DOHH2 (cell line): ENCODE data around the gene DNPEP.

Experiments
- H3F3A ChIP-seq: fragments of 200-600 bp; sonication (generic), shearing (Covaris generic); 2 replicates; pipeline ENCODE4 v1.6.0; 2016; ENCODE audit warnings: antibody characterized with exemption, mild to moderate bottlenecking; ENCODE audit not compliant: control insufficient read depth, insufficient read depth
- H3K27ac ChIP-seq: fragments of 200-600 bp; sonication (generic); 2 replicates; pipeline ENCODE4 v1.5.1; 2014; ENCODE audit warnings: low read depth, mild to moderate bottlenecking, low read length, moderate library complexity
- H3K27me3 ChIP-seq: fragments of 200-600 bp; sonication (generic); 2 replicates; pipeline ENCODE4 v1.6.1; 2014; ENCODE audit warnings: mild to moderate bottlenecking, low read length, mixed read lengths; ENCODE audit not compliant: control insufficient read depth
- H3K36me3 ChIP-seq: fragments of 200-600 bp; sonication (generic); 2 replicates; pipeline ENCODE4 v1.6.1; 2014; ENCODE audit warnings: mild to moderate bottlenecking, low read length, moderate library complexity, mixed read lengths; ENCODE audit not compliant: control insufficient read depth
- H3K4me1 ChIP-seq: fragments of 200-600 bp; sonication (generic); 2 replicates; pipeline ENCODE4 v1.6.1; 2014; ENCODE audit warnings: mild to moderate bottlenecking, low read length, mixed read lengths; ENCODE audit not compliant: control insufficient read depth
- H3K4me2 ChIP-seq: fragments of 200-600 bp; sonication (generic); 2 replicates; pipeline ENCODE4 v1.6.0; 2014; ENCODE audit warnings: mild to moderate bottlenecking, low read length, moderate library complexity
- H3K4me3 ChIP-seq: fragments of 200-600 bp; sonication (generic); 2 replicates; pipeline ENCODE4 v1.5.1; 2014; ENCODE audit warnings: mild to moderate bottlenecking, low read length, mixed read lengths
- H3K79me2 ChIP-seq: fragments of 200-600 bp; sonication (generic); 2 replicates; pipeline ENCODE4 v1.6.1; 2014; ENCODE audit warnings: mild to moderate bottlenecking, low read length, mixed read lengths; ENCODE audit not compliant: control insufficient read depth
- H3K9me2 ChIP-seq: fragments of 200-600 bp; sonication (generic); replicated peaks from 2 replicates; pipeline ENCODE4 v1.6.1; 2014; ENCODE audit warnings: mild to moderate bottlenecking, low read length, mixed read lengths; ENCODE audit not compliant: control insufficient read depth
- H3K9me3 ChIP-seq: fragments of 200-600 bp; sonication (generic); 2 replicates; pipeline ENCODE4 v1.6.1; 2014; ENCODE audit warnings: antibody characterized with exemption, low read length, mixed read lengths; ENCODE audit not compliant: control insufficient read depth, insufficient read depth
- H4K20me1 ChIP-seq: fragments of 200-600 bp; sonication (generic); 2 replicates; pipeline ENCODE4 v1.6.0; 2014; ENCODE audit warnings: low read depth, mild to moderate bottlenecking, antibody characterized with exemption, low read length, moderate library complexity; ENCODE audit not compliant: control insufficient read depth, insufficient read depth
- CTCF ChIP-seq: fragments of 200-600 bp; sonication (generic); IDR thresholded peaks from one replicate; pipeline ENCODE4 v1.5.1; 2014; ENCODE audit warnings: antibody characterized with exemption, mild to moderate bottlenecking, low read depth, low read length; ENCODE audit not compliant: poor library complexity, severe bottlenecking
- EZH2phosphoT487 ChIP-seq: fragments of 200-600 bp; sonication (generic); IDR thresholded peaks from 2 replicates; pipeline ENCODE4 v1.6.1; 2017; ENCODE audit warnings: borderline replicate concordance, mild to moderate bottlenecking, antibody characterized with exemption, low read length, moderate library complexity, mixed read lengths

Gene DNPEP

GRCh38 chr2:219378163-219378851 lies 9.4 kb downstream of the DNPEP start:
- H3K27me3 ChIP-seq = no peaks in the 10 kb centered on the region
- H4K20me1 ChIP-seq = no peaks in the 10 kb centered on the region
- peaks cover 6% of the 10 kb centered on the region; the same call in 1 of the 2 replicates for H3K36me3 ChIP-seq
- no peaks in the 10 kb centered on the region for H3K9me3 ChIP-seq
- H3K9me2 ChIP-seq = no peaks in the 10 kb centered on the region
- H3K4me1 ChIP-seq = no peaks in the 10 kb centered on the region
- H3K27ac ChIP-seq = no peak overlapping the region
- no peaks in the 10 kb centered on the region for H3F3A ChIP-seq
- TF ChIP-seq EZH2phosphoT487 = no peak
- H3K4me3 ChIP-seq = no peak overlapping the region
- no peak overlapping the region for H3K4me2 ChIP-seq
- no peaks in the 10 kb centered on the region for H3K79me2 ChIP-seq

GRCh38 chr2:219369447-219369861 lies 18.3 kb downstream of the DNPEP start:
- H3K4me1 ChIP-seq = no peaks in the 10 kb centered on the region
- no peaks in the 10 kb centered on the region for H3K79me2 ChIP-seq
- no peaks in the 10 kb centered on the region for H3K27me3 ChIP-seq
- H3K9me3 ChIP-seq = no peaks in the 10 kb centered on the region
- no peak overlapping the region for H3K4me3 ChIP-seq
- H3K9me2 ChIP-seq = no peaks in the 10 kb centered on the region
- TF ChIP-seq EZH2phosphoT487 (no peak), CTCF (no peak)
- peaks cover 3% of the 10 kb centered on the region; the same call in 1 of the 2 replicates for H3K36me3 ChIP-seq
- H4K20me1 ChIP-seq = no peaks in the 10 kb centered on the region
- H3F3A ChIP-seq = no peaks in the 10 kb centered on the region
- H3K27ac ChIP-seq = no peak overlapping the region
- H3K4me2 ChIP-seq = no peak overlapping the region

- H3K27me3 ChIP-seq = no peaks in the 10 kb centered on the region
- no peaks in the 10 kb centered on the region for H3K9me3 ChIP-seq
- H3K79me2 ChIP-seq = no peaks in the 10 kb centered on the region
- no peaks in the 10 kb centered on the region for H3F3A ChIP-seq
- no peak overlapping the region for H3K4me3 ChIP-seq
- no peaks in the 10 kb centered on the region for H3K4me1 ChIP-seq
- no peak for TF ChIP-seq CTCF
- no peak for TF ChIP-seq EZH2phosphoT487
- no peaks in the 10 kb centered on the region for H4K20me1 ChIP-seq
- no peak overlapping the region for H3K27ac ChIP-seq
- no peaks in the 10 kb centered on the region for H3K36me3 ChIP-seq
- no peak overlapping the region for H3K4me2 ChIP-seq
- no peaks in the 10 kb centered on the region for H3K9me2 ChIP-seq
Observed at GRCh38 chr2:219368690-219369191, 19.0 kb downstream of the DNPEP start.

- no peaks in the 10 kb centered on the region for H3K9me3 ChIP-seq
- H3K79me2 ChIP-seq = no peaks in the 10 kb centered on the region
- H3K9me2 ChIP-seq = no peaks in the 10 kb centered on the region
- no peak for TF ChIP-seq CTCF
- no peak for TF ChIP-seq EZH2phosphoT487
- no peaks in the 10 kb centered on the region for H3K36me3 ChIP-seq
- no peak overlapping the region for H3K4me2 ChIP-seq
- no peaks in the 10 kb centered on the region for H4K20me1 ChIP-seq
- H3K27ac ChIP-seq = no peak overlapping the region
- no peak overlapping the region for H3K4me3 ChIP-seq
- no peaks in the 10 kb centered on the region for H3F3A ChIP-seq
- H3K4me1 ChIP-seq = no peaks in the 10 kb centered on the region
- no peaks in the 10 kb centered on the region for H3K27me3 ChIP-seq
Observed at GRCh38 chr2:219362524-219363164, 25.1 kb downstream of the DNPEP start.
